ENCODE measurements around the gene G3BP2. TPM values are rescaled to one million over a fixed set of nuclear protein-coding genes. Genes with fewer than 3 reads are reported as not detected.
A peak's percentile ranks its signal among the peaks of the same experiment; 100 is the strongest.

The G3BP2 gene
- total and polyA plus RNA-seq, 2 experiments from 2014 or later = 103 to 411 TPM

DNA sequence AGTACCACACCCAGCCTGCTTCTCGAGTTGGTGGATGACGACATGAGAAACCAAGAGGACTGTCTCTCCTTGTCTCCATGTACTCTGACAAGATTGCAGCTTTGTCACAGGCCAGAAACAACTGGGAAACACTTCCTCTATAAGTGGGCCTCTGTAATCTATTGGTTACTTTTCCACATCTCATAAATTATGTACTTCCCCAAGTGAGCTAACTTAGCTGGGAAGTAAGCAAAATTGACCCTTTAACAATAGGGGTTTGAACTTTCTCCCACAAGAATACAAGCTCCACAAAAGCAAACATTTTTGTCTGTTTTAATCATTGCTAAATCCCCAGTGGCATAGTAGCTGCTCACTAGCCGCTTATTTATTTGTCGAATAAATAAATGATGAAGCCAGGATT, 37.0 kb upstream of the G3BP2 start (continued):
- TF ChIP-seq, protein P1, sequence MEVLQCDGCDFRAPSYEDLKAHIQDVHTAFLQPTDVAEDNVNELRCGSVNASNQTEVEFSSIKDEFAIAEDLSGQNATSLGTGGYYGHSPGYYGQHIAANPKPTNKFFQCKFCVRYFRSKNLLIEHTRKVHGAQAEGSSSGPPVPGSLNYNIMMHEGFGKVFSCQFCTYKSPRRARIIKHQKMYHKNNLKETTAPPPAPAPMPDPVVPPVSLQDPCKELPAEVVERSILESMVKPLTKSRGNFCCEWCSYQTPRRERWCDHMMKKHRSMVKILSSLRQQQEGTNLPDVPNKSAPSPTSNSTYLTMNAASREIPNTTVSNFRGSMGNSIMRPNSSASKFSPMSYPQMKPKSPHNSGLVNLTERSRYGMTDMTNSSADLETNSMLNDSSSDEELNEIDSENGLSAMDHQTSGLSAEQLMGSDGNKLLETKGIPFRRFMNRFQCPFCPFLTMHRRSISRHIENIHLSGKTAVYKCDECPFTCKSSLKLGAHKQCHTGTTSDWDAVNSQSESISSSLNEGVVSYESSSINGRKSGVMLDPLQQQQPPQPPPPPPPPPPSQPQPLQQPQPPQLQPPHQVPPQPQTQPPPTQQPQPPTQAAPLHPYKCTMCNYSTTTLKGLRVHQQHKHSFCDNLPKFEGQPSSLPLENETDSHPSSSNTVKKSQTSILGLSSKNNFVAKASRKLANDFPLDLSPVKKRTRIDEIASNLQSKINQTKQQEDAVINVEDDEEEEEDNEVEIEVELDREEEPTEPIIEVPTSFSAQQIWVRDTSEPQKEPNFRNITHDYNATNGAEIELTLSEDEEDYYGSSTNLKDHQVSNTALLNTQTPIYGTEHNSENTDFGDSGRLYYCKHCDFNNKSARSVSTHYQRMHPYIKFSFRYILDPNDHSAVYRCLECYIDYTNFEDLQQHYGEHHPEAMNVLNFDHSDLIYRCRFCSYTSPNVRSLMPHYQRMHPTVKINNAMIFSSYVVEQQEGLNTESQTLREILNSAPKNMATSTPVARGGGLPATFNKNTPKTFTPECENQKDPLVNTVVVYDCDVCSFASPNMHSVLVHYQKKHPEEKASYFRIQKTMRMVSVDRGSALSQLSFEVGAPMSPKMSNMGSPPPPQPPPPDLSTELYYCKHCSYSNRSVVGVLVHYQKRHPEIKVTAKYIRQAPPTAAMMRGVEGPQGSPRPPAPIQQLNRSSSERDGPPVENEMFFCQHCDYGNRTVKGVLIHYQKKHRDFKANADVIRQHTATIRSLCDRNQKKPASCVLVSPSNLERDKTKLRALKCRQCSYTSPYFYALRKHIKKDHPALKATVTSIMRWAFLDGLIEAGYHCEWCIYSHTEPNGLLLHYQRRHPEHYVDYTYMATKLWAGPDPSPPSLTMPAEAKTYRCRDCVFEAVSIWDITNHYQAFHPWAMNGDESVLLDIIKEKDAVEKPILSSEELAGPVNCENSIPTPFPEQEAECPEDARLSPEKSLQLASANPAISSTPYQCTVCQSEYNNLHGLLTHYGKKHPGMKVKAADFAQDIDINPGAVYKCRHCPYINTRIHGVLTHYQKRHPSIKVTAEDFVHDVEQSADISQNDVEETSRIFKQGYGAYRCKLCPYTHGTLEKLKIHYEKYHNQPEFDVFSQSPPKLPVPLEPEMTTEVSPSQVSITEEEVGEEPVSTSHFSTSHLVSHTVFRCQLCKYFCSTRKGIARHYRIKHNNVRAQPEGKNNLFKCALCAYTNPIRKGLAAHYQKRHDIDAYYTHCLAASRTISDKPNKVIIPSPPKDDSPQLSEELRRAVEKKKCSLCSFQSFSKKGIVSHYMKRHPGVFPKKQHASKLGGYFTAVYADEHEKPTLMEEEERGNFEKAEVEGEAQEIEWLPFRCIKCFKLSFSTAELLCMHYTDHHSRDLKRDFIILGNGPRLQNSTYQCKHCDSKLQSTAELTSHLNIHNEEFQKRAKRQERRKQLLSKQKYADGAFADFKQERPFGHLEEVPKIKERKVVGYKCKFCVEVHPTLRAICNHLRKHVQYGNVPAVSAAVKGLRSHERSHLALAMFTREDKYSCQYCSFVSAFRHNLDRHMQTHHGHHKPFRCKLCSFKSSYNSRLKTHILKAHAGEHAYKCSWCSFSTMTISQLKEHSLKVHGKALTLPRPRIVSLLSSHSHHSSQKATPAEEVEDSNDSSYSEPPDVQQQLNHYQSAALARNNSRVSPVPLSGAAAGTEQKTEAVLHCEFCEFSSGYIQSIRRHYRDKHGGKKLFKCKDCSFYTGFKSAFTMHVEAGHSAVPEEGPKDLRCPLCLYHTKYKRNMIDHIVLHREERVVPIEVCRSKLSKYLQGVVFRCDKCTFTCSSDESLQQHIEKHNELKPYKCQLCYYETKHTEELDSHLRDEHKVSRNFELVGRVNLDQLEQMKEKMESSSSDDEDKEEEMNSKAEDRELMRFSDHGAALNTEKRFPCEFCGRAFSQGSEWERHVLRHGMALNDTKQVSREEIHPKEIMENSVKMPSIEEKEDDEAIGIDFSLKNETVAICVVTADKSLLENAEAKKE (CRISPR knock-in tag; IDR thresholded peaks at IDR 0.05) = no peak
- TF ChIP-seq, protein P2, sequence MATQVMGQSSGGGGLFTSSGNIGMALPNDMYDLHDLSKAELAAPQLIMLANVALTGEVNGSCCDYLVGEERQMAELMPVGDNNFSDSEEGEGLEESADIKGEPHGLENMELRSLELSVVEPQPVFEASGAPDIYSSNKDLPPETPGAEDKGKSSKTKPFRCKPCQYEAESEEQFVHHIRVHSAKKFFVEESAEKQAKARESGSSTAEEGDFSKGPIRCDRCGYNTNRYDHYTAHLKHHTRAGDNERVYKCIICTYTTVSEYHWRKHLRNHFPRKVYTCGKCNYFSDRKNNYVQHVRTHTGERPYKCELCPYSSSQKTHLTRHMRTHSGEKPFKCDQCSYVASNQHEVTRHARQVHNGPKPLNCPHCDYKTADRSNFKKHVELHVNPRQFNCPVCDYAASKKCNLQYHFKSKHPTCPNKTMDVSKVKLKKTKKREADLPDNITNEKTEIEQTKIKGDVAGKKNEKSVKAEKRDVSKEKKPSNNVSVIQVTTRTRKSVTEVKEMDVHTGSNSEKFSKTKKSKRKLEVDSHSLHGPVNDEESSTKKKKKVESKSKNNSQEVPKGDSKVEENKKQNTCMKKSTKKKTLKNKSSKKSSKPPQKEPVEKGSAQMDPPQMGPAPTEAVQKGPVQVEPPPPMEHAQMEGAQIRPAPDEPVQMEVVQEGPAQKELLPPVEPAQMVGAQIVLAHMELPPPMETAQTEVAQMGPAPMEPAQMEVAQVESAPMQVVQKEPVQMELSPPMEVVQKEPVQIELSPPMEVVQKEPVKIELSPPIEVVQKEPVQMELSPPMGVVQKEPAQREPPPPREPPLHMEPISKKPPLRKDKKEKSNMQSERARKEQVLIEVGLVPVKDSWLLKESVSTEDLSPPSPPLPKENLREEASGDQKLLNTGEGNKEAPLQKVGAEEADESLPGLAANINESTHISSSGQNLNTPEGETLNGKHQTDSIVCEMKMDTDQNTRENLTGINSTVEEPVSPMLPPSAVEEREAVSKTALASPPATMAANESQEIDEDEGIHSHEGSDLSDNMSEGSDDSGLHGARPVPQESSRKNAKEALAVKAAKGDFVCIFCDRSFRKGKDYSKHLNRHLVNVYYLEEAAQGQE (IDR thresholded peaks at IDR 0.05; ENCODE audit: unreplicated experiment) = no peak
- TF ChIP-seq ZNF114 (CRISPR knock-in tag; IDR thresholded peaks at IDR 0.05) (no peak), EZH2phosphoT487 (IDR thresholded peaks at IDR 0.05; ENCODE audit: unreplicated experiment) (no peak)

DNA sequence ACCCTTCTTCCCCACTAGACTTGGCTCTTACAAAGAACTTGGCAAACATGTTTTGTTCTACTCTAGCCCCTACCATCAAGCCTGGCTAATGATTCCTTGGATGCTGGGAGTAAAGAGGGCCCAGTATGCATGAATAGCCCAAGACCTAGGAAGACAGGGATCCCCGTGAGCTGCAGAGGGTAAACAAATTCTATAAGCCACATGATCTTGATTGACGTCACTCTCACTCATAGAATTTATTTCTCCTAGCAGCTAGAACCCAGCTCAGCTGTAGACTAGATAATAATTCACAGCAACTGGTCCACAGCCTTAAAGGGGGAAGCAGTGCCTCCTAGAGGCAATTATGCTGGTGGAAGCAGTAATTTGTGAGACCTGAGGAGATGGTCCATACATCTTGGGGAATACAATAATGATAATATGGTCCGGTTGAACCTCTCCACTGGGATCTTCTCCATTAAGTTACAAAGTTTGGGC, 35.0 kb upstream of the G3BP2 start:
- peak overlapping the region; percentile 76 for H3K27ac Mint-ChIP-seq
- H3K4me3 Mint-ChIP-seq = no peak overlapping the region
- H3K27me3 Mint-ChIP-seq (ENCODE audit: insufficient read depth, low read depth, poor library complexity) = peaks cover 17% of the 10 kb centered on the region
- H3K9me2 ChIP-seq (ENCODE audit: insufficient read depth) = no peaks in the 10 kb centered on the region
- peak overlapping the region; percentile 16 for H3K4me2 ChIP-seq
- H4K20me1 ChIP-seq (replicated peaks; ENCODE audit: insufficient read depth) = no peaks in the 10 kb centered on the region
- no peak for TF ChIP-seq CREB1 (CRISPR knock-in tag; IDR thresholded peaks at IDR 0.05; ENCODE audit: low read depth)
- TF ChIP-seq, protein P3, sequence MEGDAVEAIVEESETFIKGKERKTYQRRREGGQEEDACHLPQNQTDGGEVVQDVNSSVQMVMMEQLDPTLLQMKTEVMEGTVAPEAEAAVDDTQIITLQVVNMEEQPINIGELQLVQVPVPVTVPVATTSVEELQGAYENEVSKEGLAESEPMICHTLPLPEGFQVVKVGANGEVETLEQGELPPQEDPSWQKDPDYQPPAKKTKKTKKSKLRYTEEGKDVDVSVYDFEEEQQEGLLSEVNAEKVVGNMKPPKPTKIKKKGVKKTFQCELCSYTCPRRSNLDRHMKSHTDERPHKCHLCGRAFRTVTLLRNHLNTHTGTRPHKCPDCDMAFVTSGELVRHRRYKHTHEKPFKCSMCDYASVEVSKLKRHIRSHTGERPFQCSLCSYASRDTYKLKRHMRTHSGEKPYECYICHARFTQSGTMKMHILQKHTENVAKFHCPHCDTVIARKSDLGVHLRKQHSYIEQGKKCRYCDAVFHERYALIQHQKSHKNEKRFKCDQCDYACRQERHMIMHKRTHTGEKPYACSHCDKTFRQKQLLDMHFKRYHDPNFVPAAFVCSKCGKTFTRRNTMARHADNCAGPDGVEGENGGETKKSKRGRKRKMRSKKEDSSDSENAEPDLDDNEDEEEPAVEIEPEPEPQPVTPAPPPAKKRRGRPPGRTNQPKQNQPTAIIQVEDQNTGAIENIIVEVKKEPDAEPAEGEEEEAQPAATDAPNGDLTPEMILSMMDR (conservative IDR thresholded peaks at IDR 0.05; ENCODE audit: low read depth in 2 of 2) = peak; percentile 81 to 84
- TF ChIP-seq, protein P2 (IDR thresholded peaks at IDR 0.05; ENCODE audit: unreplicated experiment) = no peak
- ATAC-seq (peak; percentile 25), DNase-seq (ENCODE audit: low spot score) (peak; percentile 69)
- H3K27me3 ChIP-seq (ENCODE audit: insufficient read depth) = no peaks in the 10 kb centered on the region
- peaks cover 40% of the 10 kb centered on the region for H3K4me1 ChIP-seq (ENCODE audit: insufficient read depth)
- H3K27ac ChIP-seq (ENCODE audit: low read depth) = peak overlapping the region; percentile 92
- H3K79me2 ChIP-seq (replicated peaks; ENCODE audit: insufficient read depth) = peaks cover 78% of the 10 kb centered on the region
- H3K36me3 Mint-ChIP-seq (ENCODE audit: low read depth) = peaks cover 25% of the 10 kb centered on the region; the same call in 2 of the 3 replicates
- H3K9me3 Mint-ChIP-seq = no peaks in the 10 kb centered on the region; the same call in 2 of the 3 replicates
- no peak overlapping the region; the same call in 1 of the 2 replicates for H3K4me3 ChIP-seq
- H3F3A ChIP-seq (replicated peaks; ENCODE audit: low read depth) = peaks cover 20% of the 10 kb centered on the region; the same call in 1 of the 2 replicates
- H3K36me3 ChIP-seq (ENCODE audit: insufficient read depth) = no peaks in the 10 kb centered on the region
- no peak overlapping the region for H2AFZ ChIP-seq
- H3K4me1 Mint-ChIP-seq = peaks cover 34% of the 10 kb centered on the region
